ENCODE results near the gene FAF1. TPM values are rescaled to one million over a fixed set of nuclear protein-coding genes. Genes with fewer than 3 reads are reported as not detected.
"Not testable (repeated sequence)": the region's sequence is repeated elsewhere in the genome, so short reads cannot be mapped to it uniquely, and the experiment has no call there.

The FAF1 gene
- total RNA-seq, 1 donor from 2014 or later, result 67.5 TPM

DNA sequence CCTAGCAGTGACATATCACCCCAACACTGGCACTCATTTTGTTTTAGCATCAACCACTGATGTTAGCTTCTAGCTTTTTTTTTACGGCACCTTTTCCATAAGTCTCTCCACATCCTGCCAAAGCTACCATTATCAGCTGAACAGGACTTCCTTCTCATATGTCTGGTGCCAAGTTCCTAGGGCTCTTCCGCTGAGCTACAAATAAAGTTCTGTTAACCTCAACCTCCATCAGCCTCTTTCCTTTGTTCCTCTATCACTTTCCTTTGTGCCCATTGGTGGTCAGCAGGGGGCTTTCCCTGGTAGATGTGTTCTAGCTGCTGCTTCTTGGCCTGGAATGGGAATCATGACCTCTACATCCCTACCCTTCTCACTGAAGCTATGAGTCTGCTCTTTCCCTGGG is 163.8 kb downstream of the FAF1 start:
- intact Hi-C loops (cut with micrococcal nuclease), result no loop called here

- intact Hi-C loops (cut with micrococcal nuclease), result no loop called here
Measured at GRCh38 chr1:50793521-50793920, 166.5 kb downstream of the FAF1 start.

DNA sequence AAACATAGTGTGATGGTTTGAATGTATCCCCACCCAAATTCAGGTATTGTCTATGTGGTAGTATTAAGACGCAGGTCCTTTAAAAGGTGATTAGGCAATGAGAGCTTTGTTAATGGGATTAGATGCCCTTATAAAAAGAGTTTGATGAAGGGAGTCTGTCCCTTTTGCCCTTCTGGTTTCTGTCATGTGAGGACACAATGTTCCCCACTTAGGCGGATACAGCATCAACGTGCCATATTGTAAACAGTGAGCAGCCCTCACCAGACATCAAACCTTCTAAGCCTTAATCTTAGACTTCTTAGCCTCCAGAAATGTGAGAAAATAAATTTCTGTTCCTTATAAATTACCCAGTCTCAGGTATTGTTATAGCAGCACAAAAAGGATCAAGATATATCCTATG is 172.8 kb downstream of the FAF1 start:
- intact Hi-C loops (cut with micrococcal nuclease), result no loop called here

DNA sequence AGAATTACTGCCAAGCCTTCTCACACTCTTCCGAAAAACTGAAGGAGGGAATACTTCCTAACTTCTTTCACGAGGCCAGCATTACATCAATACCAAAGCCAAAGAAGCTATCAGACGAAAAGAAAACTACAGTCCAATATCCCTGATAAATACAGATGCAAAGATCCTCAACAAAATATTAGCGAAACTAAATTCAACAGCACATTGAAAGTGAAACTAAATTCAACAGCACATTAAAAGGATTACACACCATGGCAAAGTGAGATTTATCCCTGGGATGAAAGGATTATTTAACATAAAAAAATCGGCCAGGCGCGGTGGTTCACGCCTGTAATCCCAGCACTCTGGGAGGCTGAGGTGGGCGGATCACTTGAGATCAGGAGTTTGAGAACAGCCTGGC is 176.8 kb downstream of the FAF1 start:
- intact Hi-C loops (cut with micrococcal nuclease), result no loop called here

DNA sequence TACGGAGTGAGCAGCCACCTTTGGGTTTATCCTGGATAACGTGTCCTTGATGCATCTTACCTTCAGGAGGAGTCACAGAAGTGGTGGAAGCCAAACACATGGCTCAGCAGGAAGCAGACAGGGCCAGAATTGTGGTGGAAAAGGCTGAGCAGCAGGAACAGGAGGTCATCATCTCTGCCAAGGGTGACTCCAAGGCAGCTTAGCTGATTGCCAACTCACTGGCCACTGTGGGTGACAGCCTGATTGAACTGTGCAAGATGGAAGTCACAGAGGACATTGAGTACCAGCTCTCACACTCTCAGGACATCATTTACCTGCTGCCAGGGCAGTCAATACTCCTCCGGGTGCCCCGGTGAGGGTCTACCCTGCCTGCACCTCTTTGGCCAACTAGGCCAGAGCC is 179.3 kb downstream of the FAF1 start:
- intact Hi-C loops (cut with micrococcal nuclease), result no loop called here

DNA sequence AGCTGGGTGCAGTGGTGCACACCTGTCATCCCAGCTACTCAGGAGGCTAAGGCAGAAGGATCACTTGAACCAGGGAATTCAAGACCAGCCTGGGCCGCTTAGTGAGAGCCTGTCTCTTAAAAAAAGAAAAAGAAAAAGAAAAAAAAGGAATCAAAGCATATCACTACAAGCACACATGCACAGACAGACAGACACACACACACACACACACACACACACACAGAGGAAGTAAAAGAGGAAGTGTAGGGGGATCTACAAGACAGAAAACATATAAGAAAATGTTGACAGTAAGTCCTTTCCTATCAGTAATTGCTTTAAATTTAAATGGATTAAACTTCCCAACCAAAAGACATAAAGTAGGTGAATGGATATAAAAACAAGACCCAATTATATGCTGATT is 180.3 kb downstream of the FAF1 start:
- intact Hi-C loops (cut with micrococcal nuclease), result loop anchor here (10.0 kb wide), 1 partner anchor 195 kb away; the partner anchor contains the start of gene CDKN2C

DNA sequence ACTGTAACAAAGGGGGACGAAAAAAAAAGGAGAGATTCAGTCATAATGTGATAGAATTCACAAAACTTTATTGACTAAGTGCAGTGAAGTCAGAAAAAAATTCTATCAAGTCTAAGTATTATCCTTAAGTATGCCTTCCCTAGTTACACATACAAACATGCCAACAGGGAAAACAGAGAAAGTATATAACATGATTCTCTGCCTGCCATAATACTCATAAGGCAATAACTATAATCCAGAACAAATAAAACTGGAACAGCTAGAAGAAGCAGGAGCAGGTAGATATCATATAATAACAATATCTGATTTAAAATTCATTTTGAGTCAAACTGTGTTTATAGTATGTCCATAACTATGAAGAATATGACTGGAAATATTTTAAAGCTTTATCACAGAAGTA is 184.3 kb downstream of the FAF1 start:
- intact Hi-C loops (cut with micrococcal nuclease), result loop anchor here (2.0 to 10.0 kb wide), 2 partner anchors 199 to 283 kb away; partner anchors contain the start of gene CDKN2C

GRCh38 chr1:50774759-50775351 is 185.2 kb downstream of the FAF1 start:
- intact Hi-C loops (cut with micrococcal nuclease), result loop anchor here (1.0 to 10.0 kb wide), 6 partner anchors 97 to 521 kb away; partner anchors contain the start of gene CDKN2C

- intact Hi-C loops (cut with micrococcal nuclease), result no loop called here
Measured at GRCh38 chr1:50766688-50767087, 193.4 kb downstream of the FAF1 start.

- intact Hi-C loops (cut with micrococcal nuclease), result not testable (repeated sequence)
Measured at GRCh38 chr1:50756543-50756942, 203.5 kb downstream of the FAF1 start.

DNA sequence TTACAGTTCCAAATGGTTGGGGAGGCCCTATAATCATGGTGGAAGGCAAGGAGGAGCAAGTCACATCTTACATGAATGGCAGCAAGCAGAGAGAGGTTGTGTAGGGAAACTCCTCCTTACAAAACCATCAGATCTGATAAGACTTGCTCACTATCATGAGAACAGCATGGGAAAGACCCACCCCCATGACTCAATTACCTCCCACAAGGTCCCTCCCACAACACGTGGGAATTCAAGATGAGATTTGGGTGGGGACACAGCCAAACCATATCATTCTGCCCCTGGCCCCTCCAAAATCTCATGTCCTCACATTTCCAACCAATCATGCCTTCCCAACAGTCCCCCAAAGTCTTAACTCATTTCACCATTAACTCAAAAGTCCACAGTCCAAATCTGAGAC is 205.3 kb downstream of the FAF1 start:
- intact Hi-C loops (cut with micrococcal nuclease), result not testable (repeated sequence)

GRCh38 chr1:50750021-50750619 is 209.9 kb downstream of the FAF1 start:
- intact Hi-C loops (cut with micrococcal nuclease), result no loop called here

DNA sequence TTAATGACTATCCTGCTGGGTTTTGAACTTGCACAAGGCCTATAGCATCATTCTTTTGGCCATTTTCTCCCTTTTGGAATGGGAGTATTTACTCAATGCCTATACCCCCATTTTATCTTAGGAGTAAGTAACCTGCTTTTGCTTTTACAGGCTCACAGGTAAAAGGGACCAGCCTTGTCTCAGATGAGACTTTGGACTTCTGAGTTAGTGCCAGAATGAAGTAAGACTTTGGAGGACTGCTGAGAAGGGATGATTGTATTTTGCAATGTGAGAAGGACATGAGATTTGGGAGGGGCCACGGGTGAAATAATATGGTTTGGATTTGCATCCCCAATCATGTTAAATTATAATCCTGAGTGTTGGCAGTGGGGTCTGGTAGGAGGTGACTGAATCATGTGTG is 212.7 kb downstream of the FAF1 start:
- intact Hi-C loops (cut with micrococcal nuclease), result no loop called here

GRCh38 chr1:50742523-50742922 is 217.5 kb downstream of the FAF1 start:
- intact Hi-C loops (cut with micrococcal nuclease), result no loop called here

DNA sequence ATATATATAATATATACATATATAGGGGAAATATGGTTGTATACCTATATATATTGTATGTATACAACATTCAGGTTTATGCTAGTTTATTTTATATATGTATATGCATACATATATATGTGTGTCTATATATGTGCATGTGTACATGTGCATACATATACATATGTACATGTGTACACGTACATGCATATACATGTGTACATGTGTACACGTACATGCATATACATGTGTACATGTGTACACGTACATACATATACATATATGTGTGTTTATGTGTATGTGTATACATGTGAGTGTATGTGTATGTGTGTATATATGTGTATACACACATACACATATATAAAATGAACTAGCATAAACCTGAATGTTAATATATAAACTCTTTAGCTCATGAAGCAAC is 220.9 kb downstream of the FAF1 start:
- intact Hi-C loops (cut with micrococcal nuclease), result no loop called here

- intact Hi-C loops (cut with micrococcal nuclease), result loop anchor here (1.0 to 2.0 kb wide), 2 partner anchors 31 to 367 kb away; no protein-coding TSS in a partner anchor
Measured at GRCh38 chr1:50735443-50735842, 224.6 kb downstream of the FAF1 start.

GRCh38 chr1:50727578-50727977 is 232.5 kb downstream of the FAF1 start:
- intact Hi-C loops (cut with micrococcal nuclease), result not testable (repeated sequence)

DNA sequence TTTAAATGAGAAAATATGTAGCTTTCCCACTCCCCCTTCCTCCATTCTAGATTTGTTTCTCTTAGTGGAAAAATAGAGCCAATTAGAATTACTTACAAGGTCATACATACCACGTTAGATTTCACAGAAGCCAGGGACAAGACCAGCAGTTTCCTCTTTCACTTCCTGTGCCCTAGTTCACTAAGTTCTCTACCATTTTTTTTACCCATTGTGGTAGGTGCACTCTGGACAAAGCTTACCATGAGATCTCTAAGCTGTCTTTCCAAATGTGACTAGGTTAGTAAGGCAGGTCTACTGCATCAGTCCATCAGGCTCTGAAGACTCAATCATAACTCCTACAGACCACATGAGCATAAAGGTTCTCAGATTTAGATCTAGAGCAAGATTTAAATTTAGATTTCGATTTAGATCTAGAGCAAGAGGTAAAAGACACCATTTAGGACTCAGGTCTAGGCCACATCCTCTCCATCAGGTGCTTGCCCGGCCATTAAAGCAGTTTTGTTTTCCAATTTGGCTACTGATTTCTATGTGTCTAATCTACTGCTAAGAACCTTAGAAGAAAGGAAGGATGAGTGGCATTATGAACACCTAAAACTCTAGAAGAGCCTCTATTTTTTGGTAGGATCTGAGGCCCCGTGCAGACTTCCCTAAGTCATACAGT is 235.3 kb downstream of the FAF1 start:
- intact Hi-C loops (cut with micrococcal nuclease), result no loop called here

GRCh38 chr1:50720457-50721053 is 239.5 kb downstream of the FAF1 start:
- intact Hi-C loops (cut with micrococcal nuclease), result no loop called here

- intact Hi-C loops (cut with micrococcal nuclease), result no loop called here
Measured at GRCh38 chr1:50719126-50719525, 240.9 kb downstream of the FAF1 start.

DNA sequence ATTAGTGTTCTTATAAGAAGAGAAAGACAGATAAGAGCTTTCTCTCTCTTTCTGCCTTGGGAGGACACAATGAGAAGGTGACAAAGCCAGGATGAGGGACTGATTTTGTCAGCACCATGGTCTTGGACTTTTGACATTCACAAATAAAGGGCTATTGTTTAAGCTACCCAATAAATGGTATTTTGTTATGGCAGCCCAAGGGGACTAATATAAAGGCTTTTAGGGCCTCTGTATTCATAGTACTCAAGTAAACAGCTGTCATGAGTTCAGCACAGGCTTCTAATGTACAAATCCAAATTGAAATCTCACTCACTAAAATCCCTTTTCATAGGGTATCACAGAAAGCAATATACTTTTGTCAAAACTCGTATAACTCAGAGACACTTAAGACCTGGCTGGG is 242.7 kb downstream of the FAF1 start:
- intact Hi-C loops (cut with micrococcal nuclease), result no loop called here

DNA sequence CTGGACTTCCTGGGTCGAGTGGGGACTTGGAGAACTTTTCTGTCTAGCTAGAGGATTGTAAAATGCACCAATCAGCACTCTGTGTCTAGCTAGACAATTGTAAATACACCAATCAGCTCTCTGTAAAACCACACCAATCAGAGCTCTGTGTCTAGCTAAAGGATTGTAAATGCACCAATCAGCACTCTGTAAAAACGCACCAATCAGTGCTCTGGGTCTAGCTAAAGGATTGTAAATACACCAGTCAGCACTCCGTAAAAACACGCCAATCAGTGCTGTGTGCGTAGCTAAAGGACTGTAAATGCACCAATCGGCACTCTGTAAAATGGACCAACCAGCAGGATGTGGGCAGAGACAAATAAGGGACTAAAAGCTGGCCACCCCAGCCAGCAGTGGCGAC is 243.6 kb downstream of the FAF1 start:
- intact Hi-C loops (cut with micrococcal nuclease), result not testable (repeated sequence)
